Neutrophil (primary cell): ENCODE results near the gene PDE3B.
"Not testable (repeated sequence)": the region's sequence is repeated elsewhere in the genome, so short reads cannot be mapped to it uniquely, and the experiment has no call there.

ENCODE experiments used
- H3K27ac ChIP-seq: fragments of 200-600 bp; sonication (generic); 2 replicates; pipeline ENCODE4 v1.5.1; 2016; ENCODE audit warnings: mild to moderate bottlenecking, moderate library complexity
- H3K27me3 ChIP-seq: fragments of 200-600 bp; sonication (generic); 2 replicates; pipeline ENCODE4 v1.6.0; 2016; ENCODE audit warnings: mild to moderate bottlenecking
- H3K36me3 ChIP-seq: fragments of 200-600 bp; sonication (generic); 2 replicates; pipeline ENCODE4 v1.5.1; 2017
- H3K4me1 ChIP-seq, 2 experiments: fragments of 200-600 bp in 1 of 2; sonication (generic) in 1 of 2; 1 replicate in 1 of 2; 2 replicates in 1 of 2; pipeline versions ENCODE4 v1.5.1 to v1.6.1; 2013 to 2016; ENCODE audit warnings: low read depth in 1 of 2, low read length in 1 of 2, mild to moderate bottlenecking in 1 of 2, moderate library complexity in 1 of 2; ENCODE audit not compliant: control insufficient read depth in 1 of 2, insufficient read depth in 1 of 2
- H3K4me3 ChIP-seq, 2 experiments: fragments of 200-600 bp in 1 of 2; sonication (generic) in 1 of 2; 1 replicate in 1 of 2; 2 replicates in 1 of 2; pipeline ENCODE4 v1.5.1; 2013 to 2016; ENCODE audit warnings: low read depth in 1 of 2, low read length in 1 of 2, mild to moderate bottlenecking in 1 of 2, moderate library complexity in 1 of 2
- H3K9me3 ChIP-seq: fragments of 200-600 bp; sonication (generic); 2 replicates; pipeline ENCODE4 v1.5.1; 2016
- CTCF ChIP-seq: fragments of 200-600 bp; sonication (generic); IDR thresholded peaks from 2 replicates; pipeline ENCODE4 v1.5.1; 2016; ENCODE audit warnings: antibody characterized with exemption

The PDE3B gene

GRCh38 chr11:14673824-14674405 lies 30.3 kb downstream of the PDE3B start:
- Histone ChIP-seq H3K4me1 (peaks cover 13 to 29% of the 10 kb centered on the region in 2 experiments), H3K9me3 (no peaks in the 10 kb centered on the region), H3K36me3 (no peaks in the 10 kb centered on the region), H3K27ac (peak overlapping the region; percentile 27), H3K4me3 (no peak overlapping the region), H3K27me3 (no peaks in the 10 kb centered on the region)
- no peak for TF ChIP-seq CTCF

- Histone ChIP-seq H3K27me3 (no peaks in the 10 kb centered on the region), H3K9me3 (no peaks in the 10 kb centered on the region), H3K36me3 (no peaks in the 10 kb centered on the region), H3K4me3 (no peak overlapping the region), H3K4me1 (peaks cover 13 to 24% of the 10 kb centered on the region in 2 experiments), H3K27ac (peak overlapping the region; percentile 52)
- no peak for TF ChIP-seq CTCF
These were observed 32.5 kb downstream of the PDE3B start for GRCh38 chr11:14676068-14676467.

- Histone ChIP-seq H3K4me3 (no peak overlapping the region), H3K36me3 (no peaks in the 10 kb centered on the region), H3K27ac (no peak overlapping the region), H3K9me3 (no peaks in the 10 kb centered on the region), H3K27me3 (no peaks in the 10 kb centered on the region), H3K4me1 (peaks cover 13 to 24% of the 10 kb centered on the region in 2 experiments)
- no peak for TF ChIP-seq CTCF
These were observed 33.5 kb downstream of the PDE3B start for GRCh38 chr11:14677146-14677545.

GRCh38 chr11:14678350-14678749 lies 34.7 kb downstream of the PDE3B start:
- no peak overlapping the region for H3K4me3 ChIP-seq
- no peak for TF ChIP-seq CTCF
- no peaks in the 10 kb centered on the region for H3K27me3 ChIP-seq
- H3K4me1 ChIP-seq, result peaks cover 13 to 24% of the 10 kb centered on the region in 2 experiments
- H3K36me3 ChIP-seq, result no peaks in the 10 kb centered on the region
- H3K27ac ChIP-seq, result no peak overlapping the region
- no peaks in the 10 kb centered on the region for H3K9me3 ChIP-seq

- TF ChIP-seq CTCF, result no peak
- Histone ChIP-seq H3K36me3 (no peaks in the 10 kb centered on the region), H3K27me3 (no peaks in the 10 kb centered on the region), H3K4me3 (no peak overlapping the region), H3K9me3 (no peaks in the 10 kb centered on the region), H3K27ac (no peak overlapping the region), H3K4me1 (peaks cover 13 to 17% of the 10 kb centered on the region in 2 experiments)
These were observed 36.1 kb downstream of the PDE3B start for GRCh38 chr11:14679662-14680061.

- H3K9me3 ChIP-seq, H3K27me3 ChIP-seq, H3K4me3 ChIP-seq, H3K36me3 ChIP-seq, H3K27ac ChIP-seq, H3K4me1 ChIP-seq: not testable (repeated sequence)
These were observed 40.8 kb downstream of the PDE3B start for GRCh38 chr11:14684234-14684915.
